Tibial nerve (tissue), 4 donors: ENCODE results near the gene SUSD1. TPM values are rescaled to one million over a fixed set of nuclear protein-coding genes. Genes with fewer than 3 reads are reported as not detected.

Source experiments
- DNase-seq, 2 donors: peaks; one replicate each; pipeline ENCODE4 v3.0.0-alpha.2; 2019; ENCODE audit warnings: low spot score in 2 of 2
- H3K27ac ChIP-seq, 4 donors: fragments of 200-600 bp; sonication (generic) in 3 of 4; one replicate each; pipeline ENCODE4 v1.5.1; 2017 to 2019; ENCODE audit warnings: mild to moderate bottlenecking in 1 of 4
- H3K27me3 ChIP-seq, 2 donors: fragments of 200-600 bp; sonication (generic) in 1 of 2; one replicate each; pipeline versions ENCODE4 v1.5.1 to v1.6.0; 2017 to 2019
- H3K36me3 ChIP-seq, 3 donors: fragments of 200-600 bp; sonication (generic); one replicate each; pipeline ENCODE4 v1.5.1; 2018 to 2019
- H3K4me1 ChIP-seq, 4 donors: fragments of 200-600 bp; sonication (generic) in 3 of 4; one replicate each; pipeline ENCODE4 v1.5.1; 2017 to 2019
- H3K4me3 ChIP-seq, 4 donors: fragments of 200-600 bp; sonication (generic) in 3 of 4; one replicate each; pipeline ENCODE4 v1.5.1; 2017 to 2019; ENCODE audit warnings: mild to moderate bottlenecking in 1 of 4, moderate library complexity in 1 of 4
- H3K9me3 ChIP-seq, 4 donors: fragments of 200-600 bp; sonication (generic) in 3 of 4; one replicate each; pipeline ENCODE4 v1.5.1; 2017 to 2019
- EP300 ChIP-seq, 2 donors: sonication (generic); formaldehyde crosslinking; IDR thresholded peaks; one replicate each; pipeline ENCODE4 v1.6.1; 2017; ENCODE audit warnings: antibody characterized with exemption in 2 of 2, mild to moderate bottlenecking in 1 of 2
- POLR2A ChIP-seq, 2 donors: fragments of 450-650 bp; IDR thresholded peaks; one replicate each; pipeline ENCODE4 v1.6.1; 2017; ENCODE audit warnings: antibody characterized with exemption in 2 of 2, mild to moderate bottlenecking in 2 of 2, moderate library complexity in 2 of 2
- WGBS, 2 donors: methylation state at CpG; one replicate each; pipeline ENCODE4 v1.1.5; 2018; 5-methylcytosine and 5-hydroxymethylcytosine counted together
- total RNA-seq, 4 donors: library from RNA; depleted of rRNA; stranded (reverse); fragments of >200 nt; gene quantifications; one replicate each; pipeline ENCODE4 v1.1.0, GENCODE V29; 2016
- TF ChIP-seq, protein P1 (sequence below), 5 experiments: fragments of 200-600 bp in 3 of 5; fragments of 450-650 bp in 2 of 5; sonication (generic) in 3 of 5; IDR thresholded peaks; one replicate each; pipeline ENCODE4 v1.5.1; 2016 to 2019; ENCODE audit warnings: antibody characterized with exemption in 5 of 5, mild to moderate bottlenecking in 3 of 5, moderate library complexity in 2 of 5

SUSD1 gene
- total RNA-seq, 4 donors from 2014 or later = 6.9 to 19.8 (median 11.5) TPM

DNA sequence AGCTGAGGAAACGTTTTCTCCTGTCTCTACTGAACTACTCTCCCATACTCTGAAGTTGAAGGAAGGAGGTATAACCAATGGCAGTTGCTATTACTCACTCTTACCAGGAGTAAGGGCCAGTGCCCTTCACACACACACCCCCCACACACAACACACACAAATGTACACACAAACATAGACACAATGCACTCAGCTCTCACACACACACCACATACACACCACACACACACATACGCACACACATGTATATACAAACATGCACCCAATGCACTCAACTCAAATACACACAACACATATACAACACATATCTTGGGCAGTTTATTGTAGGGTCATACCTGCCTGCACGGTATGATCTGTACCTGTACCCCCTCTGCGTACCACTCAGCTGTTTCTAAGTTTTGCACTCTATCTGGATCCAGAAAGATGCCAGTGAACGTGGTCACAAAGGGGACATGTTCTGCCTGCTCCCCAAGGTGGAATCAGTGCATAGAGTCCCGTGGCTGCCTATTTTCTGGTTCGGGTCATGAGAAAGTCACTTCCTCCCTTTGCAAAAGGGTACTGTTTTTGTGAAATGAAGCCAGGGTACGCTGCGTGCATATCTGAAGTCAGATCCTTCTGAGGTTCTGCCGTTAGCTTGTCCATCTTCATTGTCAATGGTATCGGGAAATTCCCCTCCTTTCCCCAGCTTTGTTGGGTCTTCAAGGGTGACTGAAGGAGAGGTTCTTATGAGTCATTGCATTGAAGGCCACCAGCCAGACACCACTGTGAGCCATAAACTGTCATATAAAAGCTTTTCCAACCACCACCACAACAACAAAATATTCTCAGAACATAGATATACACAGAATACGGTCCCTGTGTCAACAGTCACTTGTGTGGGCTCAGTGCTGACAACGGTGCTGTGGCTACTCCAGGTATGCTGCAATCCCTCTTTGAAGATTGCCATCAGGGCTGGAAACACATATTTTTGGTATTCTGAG, 146.6 kb downstream of the SUSD1 start:
- Histone ChIP-seq H3K4me3 (no peak overlapping the region), H3K36me3 (no peaks in the 10 kb centered on the region), H3K27ac (no peak overlapping the region), H3K9me3 (no peaks in the 10 kb centered on the region), H3K27me3 (no peaks in the 10 kb centered on the region), H3K4me1 (peaks cover 0 to 9% (median 5%) of the 10 kb centered on the region in 4 donors)
- DNase-seq = no peak
- 85 to 91% methylated on average over 13 of the region's 13 CpGs for WGBS, 2 donors
- TF ChIP-seq POLR2A (IDR thresholded peaks at IDR 0.05) (no peak), EP300 (IDR thresholded peaks at IDR 0.05) (no peak)
- TF ChIP-seq, protein P1, sequence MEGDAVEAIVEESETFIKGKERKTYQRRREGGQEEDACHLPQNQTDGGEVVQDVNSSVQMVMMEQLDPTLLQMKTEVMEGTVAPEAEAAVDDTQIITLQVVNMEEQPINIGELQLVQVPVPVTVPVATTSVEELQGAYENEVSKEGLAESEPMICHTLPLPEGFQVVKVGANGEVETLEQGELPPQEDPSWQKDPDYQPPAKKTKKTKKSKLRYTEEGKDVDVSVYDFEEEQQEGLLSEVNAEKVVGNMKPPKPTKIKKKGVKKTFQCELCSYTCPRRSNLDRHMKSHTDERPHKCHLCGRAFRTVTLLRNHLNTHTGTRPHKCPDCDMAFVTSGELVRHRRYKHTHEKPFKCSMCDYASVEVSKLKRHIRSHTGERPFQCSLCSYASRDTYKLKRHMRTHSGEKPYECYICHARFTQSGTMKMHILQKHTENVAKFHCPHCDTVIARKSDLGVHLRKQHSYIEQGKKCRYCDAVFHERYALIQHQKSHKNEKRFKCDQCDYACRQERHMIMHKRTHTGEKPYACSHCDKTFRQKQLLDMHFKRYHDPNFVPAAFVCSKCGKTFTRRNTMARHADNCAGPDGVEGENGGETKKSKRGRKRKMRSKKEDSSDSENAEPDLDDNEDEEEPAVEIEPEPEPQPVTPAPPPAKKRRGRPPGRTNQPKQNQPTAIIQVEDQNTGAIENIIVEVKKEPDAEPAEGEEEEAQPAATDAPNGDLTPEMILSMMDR (IDR thresholded peaks at IDR 0.05) = no peak

DNA sequence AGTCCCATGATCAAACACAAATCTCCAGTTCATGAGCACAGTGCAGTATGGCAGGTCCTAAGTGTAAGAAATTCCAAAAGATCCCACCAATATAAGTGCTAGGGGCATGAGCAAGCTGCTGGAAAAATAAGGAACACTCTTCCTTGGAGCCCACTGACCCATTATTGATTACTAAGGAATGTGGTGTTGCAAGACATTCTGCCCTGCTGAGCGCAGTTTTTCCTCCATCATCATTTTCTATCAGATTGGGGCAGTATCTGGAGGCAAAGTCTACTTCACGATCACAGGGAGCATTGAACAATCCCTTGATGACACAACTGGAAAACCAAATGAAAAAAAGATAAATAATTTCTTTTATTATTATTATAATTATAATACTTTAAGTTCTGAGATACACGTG, 149.2 kb downstream of the SUSD1 start:
- Histone ChIP-seq H3K4me1 (peaks cover 0 to 20% (median 0%) of the 10 kb centered on the region in 4 donors), H3K9me3 (no peaks in the 10 kb centered on the region), H3K27me3 (no peaks in the 10 kb centered on the region), H3K27ac (no peak overlapping the region), H3K36me3 (no peaks in the 10 kb centered on the region), H3K4me3 (no peak overlapping the region)
- 92 to 99% methylated on average over 3 of the region's 3 CpGs for WGBS, 2 donors
- DNase-seq = no peak
- no peak for TF ChIP-seq POLR2A (IDR thresholded peaks at IDR 0.05)
- TF ChIP-seq EP300 (IDR thresholded peaks at IDR 0.05) = no peak
- TF ChIP-seq, protein P1 (IDR thresholded peaks at IDR 0.05) = no peak

DNA sequence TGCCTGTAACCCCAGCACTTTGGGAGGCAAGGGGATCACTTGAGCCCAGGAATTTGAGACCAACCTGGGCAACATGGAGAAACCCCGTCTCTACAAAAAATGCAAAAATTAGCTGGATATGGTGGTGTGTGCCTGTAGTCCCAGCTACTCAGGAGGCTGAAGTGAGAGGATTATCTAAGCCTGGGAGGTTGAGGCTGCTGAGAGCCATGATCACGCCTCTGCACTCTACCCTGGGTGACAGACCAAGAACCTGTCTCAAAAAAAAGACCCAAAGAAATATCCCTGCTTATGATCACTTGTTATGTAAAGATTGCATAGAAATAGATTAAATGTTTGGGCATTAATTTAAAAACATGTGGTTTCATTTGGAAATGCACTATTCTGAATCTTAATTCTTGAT, 153.4 kb downstream of the SUSD1 start:
- no peak for DNase-seq
- Histone ChIP-seq H3K9me3 (no peaks in the 10 kb centered on the region), H3K27ac (no peak overlapping the region), H3K4me1 (peaks cover 0 to 13% (median 0%) of the 10 kb centered on the region in 4 donors), H3K36me3 (no peaks in the 10 kb centered on the region), H3K27me3 (no peaks in the 10 kb centered on the region), H3K4me3 (no peak overlapping the region)
- no peak for TF ChIP-seq EP300 (IDR thresholded peaks at IDR 0.05)
- TF ChIP-seq, protein P1 (IDR thresholded peaks at IDR 0.05) = no peak
- no peak for TF ChIP-seq POLR2A (IDR thresholded peaks at IDR 0.05)
- WGBS, 2 donors = 97 to 100% methylated on average over 2 of the region's 2 CpGs

DNA sequence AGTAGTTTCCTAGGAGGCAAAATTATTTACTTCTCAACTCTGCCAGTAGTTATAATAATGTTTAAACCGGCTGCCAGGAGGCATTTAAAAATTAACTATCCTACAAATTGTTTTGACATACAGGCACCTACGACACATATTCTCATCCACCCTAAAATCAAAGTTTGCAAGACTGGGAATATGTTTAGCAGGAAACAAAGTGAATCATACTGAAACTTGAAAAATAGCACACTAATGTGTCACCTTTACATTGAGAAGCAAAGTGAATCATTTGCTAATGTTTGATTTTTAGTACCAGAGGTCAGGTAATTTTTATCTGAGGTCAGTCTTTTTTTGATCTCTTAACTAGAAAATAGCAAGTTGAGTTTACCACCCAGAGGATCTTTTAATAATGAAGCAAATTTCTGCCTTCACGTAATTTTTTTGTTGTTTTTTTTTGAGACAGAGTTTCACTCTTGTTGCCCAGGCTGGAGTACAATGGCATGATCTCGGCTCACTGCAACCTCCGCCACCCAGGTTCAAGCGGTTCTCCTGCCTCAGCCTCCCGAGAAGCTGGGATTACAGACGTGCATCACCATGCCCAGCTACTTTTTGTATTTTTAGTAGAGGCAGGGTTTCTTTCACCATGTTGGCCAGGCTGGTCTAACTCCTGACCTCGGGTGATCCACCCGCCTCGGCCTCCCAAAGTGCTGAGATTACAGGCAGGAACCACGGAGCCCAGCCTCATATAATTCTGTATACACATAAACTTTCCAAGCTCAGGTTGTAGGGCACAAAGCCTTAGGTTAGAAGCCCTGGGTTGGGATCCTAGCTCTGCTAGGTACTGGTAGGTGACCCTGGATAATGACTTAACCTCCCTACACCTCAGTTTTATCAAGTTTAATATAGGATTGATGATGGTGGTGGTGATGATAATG, 154.2 kb downstream of the SUSD1 start:
- no peaks in the 10 kb centered on the region for H3K36me3 ChIP-seq
- H3K4me1 ChIP-seq = peaks cover 0 to 13% (median 0%) of the 10 kb centered on the region in 4 donors
- 87 to 88% methylated on average over 12 of the region's 12 CpGs for WGBS, 2 donors
- no peaks in the 10 kb centered on the region for H3K27me3 ChIP-seq
- H3K27ac ChIP-seq = no peak overlapping the region
- TF ChIP-seq POLR2A (IDR thresholded peaks at IDR 0.05) (no peak), EP300 (IDR thresholded peaks at IDR 0.05) (no peak)
- TF ChIP-seq, protein P1 (IDR thresholded peaks at IDR 0.05) = no peak
- H3K9me3 ChIP-seq = no peaks in the 10 kb centered on the region
- no peak for DNase-seq
- no peak overlapping the region for H3K4me3 ChIP-seq
